GM21576 (cell line): ENCODE results near the gene LRRC4.

Experiments
- ATAC-seq: cut with Tn5 transposase; IDR thresholded peaks from one replicate; pipeline ENCODE4 v1.9.1; 2021; ENCODE audit warnings: mild to moderate bottlenecking, moderate library complexity; ENCODE audit not compliant: unreplicated experiment

Gene LRRC4

GRCh38 chr7:127981965-127982364 lies 49.3 kb downstream of the LRRC4 start:
- ATAC-seq: no peak

- ATAC-seq: no peak
Measured at GRCh38 chr7:127980901-127981300, 50.3 kb downstream of the LRRC4 start.

- ATAC-seq: no peak
Measured at GRCh38 chr7:127979728-127980126, 51.5 kb downstream of the LRRC4 start.

GRCh38 chr7:127979113-127979727 lies 52.0 kb downstream of the LRRC4 start:
- no peak for ATAC-seq

- no peak for ATAC-seq
Measured at GRCh38 chr7:127978421-127978820, 52.8 kb downstream of the LRRC4 start.
